ENCODE results near the gene FOCAD. TPM values are rescaled to one million over a fixed set of nuclear protein-coding genes. Genes with fewer than 3 reads are reported as not detected.

FOCAD gene
- total RNA-seq, 2 donors from 2014 or later = 32.0 to 76.1 TPM

- no peak overlapping the region for H3K4me3 ChIP-seq
- no peaks in the 10 kb centered on the region for H3K36me3 ChIP-seq
- no peak overlapping the region for H3K27ac ChIP-seq
- intact Hi-C loops (cut with DNase I) = loop anchor here (2.0 to 5.0 kb wide), 2 partner anchors 43 to 49 kb away; no protein-coding TSS in a partner anchor
- 69% methylated on average over 8 of the region's 8 CpGs for WGBS
- no peaks in the 10 kb centered on the region for H3K9me3 ChIP-seq
- no peaks in the 10 kb centered on the region for H3K27me3 ChIP-seq (replicated peaks; ENCODE audit: insufficient read depth)
- DNase-seq (ENCODE audit: low spot score) = no peak
- no peaks in the 10 kb centered on the region for H3K4me1 ChIP-seq (replicated peaks)
- TF ChIP-seq POLR2AphosphoS5 (IDR thresholded peaks at IDR 0.05) (no peak), POLR2A (IDR thresholded peaks at IDR 0.05) (no peak), CTCF (IDR thresholded peaks at IDR 0.05) (no peak)
Observed at GRCh38 chr9:21029661-21030060, 345.6 kb downstream of the FOCAD start.

- Histone ChIP-seq H3K27me3 (replicated peaks; ENCODE audit: insufficient read depth) (no peaks in the 10 kb centered on the region), H3K27ac (peak overlapping the region; percentile 66 to 72), H3K36me3 (no peaks in the 10 kb centered on the region), H3K9me3 (no peaks in the 10 kb centered on the region), H3K4me3 (peak overlapping the region in 1 of 2 donors; percentile 49), H3K4me1 (replicated peaks) (no peaks in the 10 kb centered on the region)
- intact Hi-C loops (cut with DNase I) = loop anchor here (2.0 to 5.0 kb wide), 2 partner anchors 42 to 50 kb away; no protein-coding TSS in a partner anchor
- no peak for DNase-seq (ENCODE audit: low spot score)
- TF ChIP-seq POLR2A (IDR thresholded peaks at IDR 0.05) (no peak), POLR2AphosphoS5 (IDR thresholded peaks at IDR 0.05) (no peak), CTCF (IDR thresholded peaks at IDR 0.05) (no peak)
- 60% methylated on average over 5 of the region's 5 CpGs for WGBS
Observed at GRCh38 chr9:21030389-21031035, 346.5 kb downstream of the FOCAD start.

- Histone ChIP-seq H3K27me3 (replicated peaks; ENCODE audit: insufficient read depth) (no peaks in the 10 kb centered on the region), H3K36me3 (no peaks in the 10 kb centered on the region), H3K27ac (peak within 1 kb of the TSS; percentile 66 to 72), H3K4me3 (peak within 1 kb of the TSS; percentile 44 to 49), H3K4me1 (replicated peaks) (no peaks in the 10 kb centered on the region), H3K9me3 (no peaks in the 10 kb centered on the region)
- DNase-seq (ENCODE audit: low spot score) = peak; percentile 31
- intact Hi-C loops (cut with DNase I) = loop anchor here (2.0 to 5.0 kb wide), 2 partner anchors 41 to 50 kb away; no protein-coding TSS in a partner anchor
- TF ChIP-seq POLR2AphosphoS5 (IDR thresholded peaks at IDR 0.05) = no peak
- 5% methylated on average over 41 of the region's 46 CpGs for WGBS
Observed at GRCh38 chr9:21031091-21031807, 347.2 kb downstream of the FOCAD start, which contains the start of gene HACD4. HACD4 (minus strand) TSS chr9:21031640; CDS start chr9:21031590, 50 bp downstream.

- intact Hi-C loops (cut with DNase I) = loop anchor here (2.0 to 5.0 kb wide), 2 partner anchors 41 to 51 kb away; no protein-coding TSS in a partner anchor
- no peak for DNase-seq (ENCODE audit: low spot score)
- TF ChIP-seq CTCF (IDR thresholded peaks at IDR 0.05) = no peak
- TF ChIP-seq POLR2AphosphoS5 (IDR thresholded peaks at IDR 0.05) = no peak
- TF ChIP-seq POLR2A (IDR thresholded peaks at IDR 0.05) = no peak
- Histone ChIP-seq H3K27ac (peak overlapping the region; percentile 66 to 72), H3K36me3 (no peaks in the 10 kb centered on the region), H3K9me3 (no peaks in the 10 kb centered on the region), H3K4me3 (peak overlapping the region; percentile 44 to 49), H3K4me1 (replicated peaks) (no peaks in the 10 kb centered on the region), H3K27me3 (replicated peaks; ENCODE audit: insufficient read depth) (no peaks in the 10 kb centered on the region)
- 74% methylated on average over 22 of the region's 22 CpGs for WGBS
Observed at GRCh38 chr9:21031808-21032183, 347.7 kb downstream of the FOCAD start.

GRCh38 chr9:21037278-21037677 lies 353.2 kb downstream of the FOCAD start:
- intact Hi-C loops (cut with DNase I) = no loop called here
- no peaks in the 10 kb centered on the region for H3K36me3 ChIP-seq
- 96% methylated on average over 2 of the region's 2 CpGs for WGBS
- H3K27ac ChIP-seq = no peak overlapping the region
- H3K27me3 ChIP-seq (replicated peaks; ENCODE audit: insufficient read depth) = no peaks in the 10 kb centered on the region
- no peaks in the 10 kb centered on the region for H3K4me1 ChIP-seq (replicated peaks)
- no peaks in the 10 kb centered on the region for H3K9me3 ChIP-seq
- no peak overlapping the region for H3K4me3 ChIP-seq
- TF ChIP-seq POLR2AphosphoS5 (IDR thresholded peaks at IDR 0.05) = no peak
- no peak for TF ChIP-seq CTCF (IDR thresholded peaks at IDR 0.05)
- TF ChIP-seq POLR2A (IDR thresholded peaks at IDR 0.05) = no peak
- DNase-seq (ENCODE audit: low spot score) = no peak

Data from prostate gland (tissue), 2 donors.